ENCODE results near the gene RASSF7.
A peak's percentile ranks its signal among the peaks of the same experiment; 100 is the strongest.

RASSF7 gene

GRCh38 chr11:551131-551530, 9.6 kb upstream of the RASSF7 start:
- no peak for DNase-seq (ENCODE audit: low read depth in 3 of 3)

- DNase-seq (ENCODE audit: low read depth in 3 of 3): no peak
Observed at GRCh38 chr11:551596-551995, 9.2 kb upstream of the RASSF7 start.

DNA sequence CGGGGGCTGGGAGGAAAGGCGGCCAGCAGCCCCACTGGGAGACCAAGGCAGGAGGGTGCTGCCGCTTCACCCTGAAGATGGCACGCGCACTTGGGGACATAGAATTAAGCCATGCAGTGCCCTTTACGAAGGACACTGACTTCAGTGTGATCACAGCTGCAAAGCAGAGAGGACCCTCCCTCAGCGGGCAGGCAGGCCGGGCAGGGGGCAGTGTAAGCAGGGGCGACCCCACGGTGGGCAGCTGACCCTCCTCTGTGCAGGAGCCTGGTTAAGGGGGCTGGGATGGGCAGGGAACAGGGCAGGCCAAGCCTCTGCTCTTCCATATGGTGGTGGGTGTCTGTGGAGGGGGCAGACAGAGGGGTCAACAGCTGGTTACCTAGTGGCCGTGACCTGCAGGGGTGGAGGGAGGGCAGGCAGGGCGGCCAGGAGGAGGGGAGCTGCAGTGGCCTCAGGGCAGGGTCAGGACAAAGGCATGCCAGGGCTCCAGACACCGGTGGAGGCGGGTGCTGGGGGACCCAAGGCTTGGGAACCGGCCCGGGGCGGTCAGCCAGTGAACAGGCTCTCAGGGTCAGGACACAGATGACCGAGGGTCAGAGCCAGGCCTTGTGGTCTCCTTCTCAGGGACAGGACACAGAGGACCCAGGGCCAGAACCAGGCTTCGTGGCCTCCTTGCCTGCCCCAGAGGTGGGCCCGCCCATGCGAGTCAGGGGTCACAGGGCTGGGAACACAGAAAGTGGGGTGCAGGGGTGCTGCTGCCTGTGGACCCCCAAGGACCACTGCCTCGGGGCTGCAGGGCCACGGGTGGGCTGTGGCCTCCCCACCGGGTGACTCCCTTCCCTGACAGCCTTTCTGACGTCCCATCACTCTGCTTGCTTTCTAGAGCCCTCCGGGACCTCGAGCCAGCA, 7.4 kb upstream of the RASSF7 start:
- no peak for DNase-seq (ENCODE audit: low read depth in 3 of 3)

GRCh38 chr11:553988-554340, 6.8 kb upstream of the RASSF7 start:
- no peak for DNase-seq (ENCODE audit: low read depth in 3 of 3)

DNA sequence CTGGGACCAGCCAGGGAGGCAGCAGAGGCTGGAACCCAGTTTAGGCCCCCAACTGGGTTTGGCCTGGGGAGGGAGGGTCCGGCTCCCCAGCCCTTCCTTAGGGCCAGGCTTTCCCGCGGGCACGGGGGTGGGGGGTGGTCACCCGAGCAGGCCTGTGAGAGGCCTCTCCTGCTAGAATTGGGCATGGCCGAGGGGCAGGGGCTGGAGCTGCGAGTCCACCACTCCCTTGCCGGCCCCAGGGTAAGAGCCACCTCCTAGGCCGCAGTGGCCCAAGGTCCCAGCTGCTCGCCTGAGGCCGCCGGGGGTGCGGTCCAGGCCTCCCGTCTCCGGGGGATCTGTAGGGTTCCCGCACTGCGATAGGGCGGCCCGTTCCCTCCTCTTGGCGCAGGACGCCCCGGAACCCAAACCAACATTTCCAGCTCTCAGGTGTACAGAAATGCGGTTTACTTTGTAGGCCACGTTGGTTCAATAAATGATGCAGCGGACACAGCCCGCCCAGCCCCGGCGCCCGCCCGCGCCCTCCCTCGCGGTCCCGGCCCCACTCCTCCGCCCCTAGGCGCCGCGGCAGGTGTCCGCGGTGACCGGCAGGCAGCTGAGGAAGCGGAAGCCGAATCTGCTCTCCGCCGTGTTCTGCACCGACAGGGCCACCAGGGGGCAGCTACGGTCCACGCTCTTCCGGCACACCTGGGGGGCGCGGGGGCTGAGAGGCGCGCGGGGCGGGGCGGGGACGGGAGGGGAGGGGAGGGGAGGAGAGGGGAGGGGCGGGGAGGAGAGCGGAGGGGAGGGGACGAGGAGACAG, 6.1 kb upstream of the RASSF7 start:
- DNase-seq (ENCODE audit: low read depth in 3 of 3): peak; percentile 54 to 69 (median 61)

DNA sequence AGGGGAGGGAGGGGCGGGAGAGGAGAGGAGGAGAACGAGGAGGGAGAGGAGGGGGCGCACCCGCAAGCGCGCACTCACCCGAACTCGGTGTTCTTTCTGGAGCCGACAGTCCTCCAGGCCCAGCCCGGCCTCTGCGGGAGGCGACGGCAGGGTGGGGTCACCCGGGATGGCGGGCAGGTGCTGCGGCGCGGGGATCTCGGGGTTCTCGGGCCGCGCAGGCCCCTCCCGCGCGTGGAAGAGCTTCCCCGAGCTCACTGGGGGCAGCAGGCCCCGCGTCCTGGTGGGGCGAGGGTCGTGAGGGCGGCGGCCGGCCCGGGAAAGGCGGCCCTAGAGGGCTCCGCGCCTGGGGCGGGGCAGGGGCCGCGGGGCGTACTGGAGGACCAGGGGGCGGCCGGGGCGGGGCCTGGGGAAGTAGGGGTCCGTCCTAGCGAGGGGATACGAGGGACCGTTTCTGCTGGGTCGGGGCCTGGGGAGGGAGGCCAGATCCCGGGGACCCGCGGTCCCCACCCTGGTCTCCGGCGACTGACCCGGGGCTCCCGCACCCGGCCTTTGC, 5.5 kb upstream of the RASSF7 start:
- DNase-seq (ENCODE audit: low read depth in 3 of 3): no peak

GRCh38 chr11:555780-556661, 4.7 kb upstream of the RASSF7 start:
- no peak for DNase-seq (ENCODE audit: low read depth in 3 of 3)

DNA sequence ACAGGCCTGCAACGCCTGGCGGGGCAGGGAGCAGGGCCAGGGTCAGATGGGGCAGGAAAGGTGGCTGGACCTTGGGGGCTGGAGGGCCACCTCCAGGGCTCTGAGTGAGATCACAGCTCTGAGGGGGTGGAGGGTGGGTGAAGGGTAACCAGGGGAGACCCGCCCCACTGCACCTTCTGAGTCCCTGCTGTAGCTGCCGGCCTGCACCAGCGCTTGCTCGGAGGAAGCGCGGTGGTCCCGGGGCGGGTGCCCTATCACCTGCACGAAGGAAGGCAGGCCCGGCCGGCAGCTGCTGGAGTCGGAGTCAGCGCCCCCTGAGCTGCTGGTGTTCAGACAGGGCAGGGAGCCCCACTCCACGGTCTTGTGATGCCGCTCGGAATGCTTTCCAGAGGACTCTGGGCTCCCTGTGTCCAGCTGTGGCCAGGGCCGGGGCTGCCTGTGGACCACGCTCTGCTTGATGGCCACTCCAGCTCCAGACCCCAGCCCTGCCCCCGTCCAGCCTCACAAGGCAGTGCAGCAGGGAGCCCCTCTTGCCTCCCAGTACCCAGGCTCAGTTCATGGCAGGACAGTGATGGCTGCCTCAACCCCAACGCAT, 4.0 kb upstream of the RASSF7 start:
- DNase-seq (ENCODE audit: low read depth in 3 of 3): no peak

DNA sequence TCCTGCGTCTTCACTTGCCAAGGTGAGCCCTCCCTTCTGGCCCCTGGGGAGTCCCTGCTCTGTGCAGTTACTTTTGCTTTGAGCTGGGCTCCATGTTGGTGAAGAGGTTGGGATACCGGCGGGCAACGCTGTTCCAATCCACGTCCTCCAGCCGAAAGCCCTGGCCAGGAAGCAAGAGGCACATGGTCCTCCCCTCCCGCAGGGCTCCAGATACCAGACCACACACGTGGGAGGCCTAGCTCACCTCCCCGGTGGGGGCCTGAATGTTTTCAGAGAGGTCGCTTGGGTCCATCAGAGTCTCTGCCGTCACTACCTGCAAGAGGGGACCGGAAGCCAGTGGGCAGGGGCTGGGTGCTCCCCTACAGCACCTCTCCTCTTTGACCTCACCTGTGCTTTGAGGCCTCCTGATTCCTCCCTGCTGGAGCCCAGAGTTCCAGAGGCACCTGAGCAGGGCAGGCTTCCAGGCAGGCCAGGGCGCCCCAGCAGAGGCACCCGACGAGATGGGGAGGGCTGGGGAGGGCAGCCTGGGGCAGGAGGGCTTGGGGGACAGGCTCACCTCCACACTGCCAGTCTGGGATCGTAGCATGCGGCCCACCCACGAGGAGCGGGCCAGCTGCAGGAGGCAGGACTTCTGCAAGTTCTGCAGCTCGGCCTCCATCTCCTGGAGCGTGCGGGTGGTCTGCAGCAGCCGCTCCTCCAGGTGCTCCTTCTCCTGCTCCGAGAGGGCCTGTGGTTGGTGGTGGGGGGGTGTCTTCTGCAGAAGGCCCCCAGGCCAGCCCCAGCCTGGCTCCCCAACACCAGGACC, 3.2 kb upstream of the RASSF7 start:
- no peak for DNase-seq (ENCODE audit: low read depth in 3 of 3)

GRCh38 chr11:558503-558902, 2.3 kb upstream of the RASSF7 start:
- no peak for DNase-seq (ENCODE audit: low read depth in 3 of 3)

- DNase-seq (ENCODE audit: low read depth in 3 of 3): no peak
Observed at GRCh38 chr11:559020-559620, 1.6 kb upstream of the RASSF7 start.

- no peak for DNase-seq (ENCODE audit: low read depth in 3 of 3)
Observed at GRCh38 chr11:559712-560304, 962 bp upstream of the RASSF7 start.

DNA sequence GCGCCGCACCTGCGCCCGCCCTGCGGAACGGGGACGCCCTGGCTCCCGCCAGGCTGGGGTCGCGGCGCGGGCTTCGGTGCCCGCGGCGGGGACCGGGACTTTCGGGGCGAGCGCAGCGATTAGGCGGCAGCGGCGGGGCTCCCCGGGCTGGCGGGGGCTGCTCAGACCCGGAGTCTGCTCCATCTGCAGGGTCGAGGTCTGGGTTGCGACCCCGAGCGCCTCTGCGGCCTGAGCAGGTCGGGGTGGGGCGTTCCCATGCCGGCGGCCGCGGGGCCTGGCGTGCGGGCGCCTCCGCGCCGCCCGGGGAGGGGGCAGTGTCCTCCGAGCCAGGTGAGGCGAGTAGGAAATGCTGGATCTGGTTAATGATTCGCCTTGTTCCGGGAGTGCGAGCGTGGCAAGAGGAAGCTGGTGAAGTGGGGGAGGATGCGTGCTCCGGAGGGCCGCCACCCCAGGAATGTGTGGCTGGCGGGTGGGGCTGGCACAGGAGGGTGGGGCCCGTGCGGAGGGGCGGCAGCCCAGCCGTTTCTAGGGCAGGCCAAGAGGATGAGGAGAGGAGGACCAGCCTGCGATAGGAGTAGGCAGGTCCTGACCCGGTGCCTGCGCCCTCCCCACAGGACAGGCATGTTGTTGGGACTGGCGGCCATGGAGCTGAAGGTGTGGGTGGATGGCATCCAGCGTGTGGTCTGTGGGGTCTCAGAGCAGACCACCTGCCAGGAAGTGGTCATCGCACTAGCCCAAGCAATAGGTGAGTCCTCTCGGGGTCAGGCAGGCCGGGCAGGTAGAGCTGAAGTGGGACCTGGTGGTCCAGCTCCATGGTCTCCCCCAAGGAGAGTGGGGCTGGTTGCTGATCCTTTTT, 606 bp downstream of the RASSF7 start:
- DNase-seq (ENCODE audit: low read depth in 3 of 3): no peak

GRCh38 chr11:562046-562645, 1.4 kb downstream of the RASSF7 start:
- DNase-seq (ENCODE audit: low read depth in 3 of 3): no peak

GRCh38 chr11:563066-563811, 2.5 kb downstream of the RASSF7 start:
- DNase-seq (ENCODE audit: low read depth in 3 of 3): no peak

DNA sequence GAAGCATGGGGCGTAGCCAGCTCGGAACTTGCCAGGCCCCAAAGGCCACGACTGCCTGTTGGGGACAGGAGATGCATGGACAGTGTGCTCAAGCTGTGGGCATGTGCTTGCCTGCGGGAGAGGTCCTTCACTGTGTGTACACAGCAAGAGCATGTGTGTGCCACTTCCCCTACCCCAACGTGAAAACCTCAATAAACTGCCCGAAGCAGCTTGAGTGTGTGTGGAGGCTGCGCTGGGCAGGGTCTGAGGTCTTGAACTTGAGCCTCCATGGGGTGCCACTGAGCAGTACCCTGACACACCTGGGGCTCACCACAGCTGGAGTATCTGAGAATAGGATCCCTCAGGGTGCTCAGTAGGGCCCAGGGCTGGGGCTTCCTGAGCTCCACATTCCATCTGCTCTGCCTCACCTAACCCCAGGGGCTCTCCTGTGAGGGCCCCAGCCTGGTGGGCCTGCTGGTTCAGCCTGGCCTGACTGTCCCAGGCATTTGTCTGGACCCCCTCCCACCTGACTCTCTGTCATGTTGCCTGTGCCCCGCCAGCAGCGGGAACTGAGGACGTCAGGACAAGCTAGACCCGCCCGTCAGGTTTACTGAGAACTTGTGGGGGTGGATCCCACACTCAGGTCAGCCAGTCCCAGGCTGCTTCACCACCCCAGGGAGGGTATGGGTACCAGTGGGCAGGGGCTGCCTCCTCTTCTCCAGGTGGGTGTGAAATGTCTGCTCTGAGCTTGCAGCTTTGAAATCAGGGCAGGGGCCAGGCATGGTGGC, 3.2 kb downstream of the RASSF7 start:
- no peak for DNase-seq (ENCODE audit: low read depth in 3 of 3)

Measured in stimulated activated CD4-positive, alpha-beta T cell treated with anti-CD3 and anti-CD28 coated beads, TNF-alpha, amount 100 ng/mL, for 4 hours (primary cell).